Peyer's patch (tissue), 4 donors: ENCODE results near the gene BMP6. TPM values are rescaled to one million over a fixed set of nuclear protein-coding genes. Genes with fewer than 3 reads are reported as not detected.

Experiments used
- DNase-seq, 3 donors: peaks; one replicate each; pipeline ENCODE4 v3.0.0-alpha.2; 2017 to 2019
- H3K27ac ChIP-seq, 4 donors: fragments of 200-600 bp; sonication (generic); one replicate each; pipeline ENCODE4 v1.5.1; 2016 to 2019
- H3K27me3 ChIP-seq, 2 donors: fragments of 200-600 bp; sonication (generic); one replicate each; pipeline ENCODE4 v1.5.1; 2019
- H3K36me3 ChIP-seq, 3 donors: fragments of 200-600 bp; sonication (generic); one replicate each; pipeline ENCODE4 v1.5.1; 2016 to 2019
- H3K4me1 ChIP-seq, 4 donors: fragments of 200-600 bp; sonication (generic); one replicate each; pipeline ENCODE4 v1.5.1; 2016 to 2019
- H3K4me3 ChIP-seq, 4 donors: fragments of 200-600 bp; sonication (generic); 1 replicate in 3 of 4; 2 replicates in 1 of 4; pipeline ENCODE4 v1.5.1; 2016 to 2019; ENCODE audit warnings: mild to moderate bottlenecking in 1 of 4
- H3K9me3 ChIP-seq, 4 donors: fragments of 200-600 bp; sonication (generic); one replicate each; pipeline ENCODE4 v1.5.1; 2016 to 2019; ENCODE audit warnings: mild to moderate bottlenecking in 1 of 4
- POLR2A ChIP-seq, 2 donors: fragments of 450-650 bp; IDR thresholded peaks; one replicate each; pipeline ENCODE4 v1.5.1; 2017; ENCODE audit warnings: antibody characterized with exemption in 2 of 2, mild to moderate bottlenecking in 2 of 2, moderate library complexity in 2 of 2
- total RNA-seq, 4 donors: library from RNA; depleted of rRNA; stranded (reverse); fragments of >200 nt; gene quantifications; one replicate each; pipeline ENCODE4 v1.1.0, GENCODE V29; 2016
- TF ChIP-seq, protein P1 (sequence below), 6 experiments: fragments of 450-650 bp in 4 of 6; fragments of 200-600 bp in 2 of 6; sonication (generic) in 1 of 6; IDR thresholded peaks; one replicate each; pipeline ENCODE4 v1.5.1; 2017 to 2019; ENCODE audit warnings: antibody characterized with exemption in 6 of 6, mild to moderate bottlenecking in 3 of 6, moderate library complexity in 1 of 6

BMP6 gene
- total RNA-seq, 4 donors from 2014 or later = 0.88 to 3.6 (median 2.2) TPM

DNA sequence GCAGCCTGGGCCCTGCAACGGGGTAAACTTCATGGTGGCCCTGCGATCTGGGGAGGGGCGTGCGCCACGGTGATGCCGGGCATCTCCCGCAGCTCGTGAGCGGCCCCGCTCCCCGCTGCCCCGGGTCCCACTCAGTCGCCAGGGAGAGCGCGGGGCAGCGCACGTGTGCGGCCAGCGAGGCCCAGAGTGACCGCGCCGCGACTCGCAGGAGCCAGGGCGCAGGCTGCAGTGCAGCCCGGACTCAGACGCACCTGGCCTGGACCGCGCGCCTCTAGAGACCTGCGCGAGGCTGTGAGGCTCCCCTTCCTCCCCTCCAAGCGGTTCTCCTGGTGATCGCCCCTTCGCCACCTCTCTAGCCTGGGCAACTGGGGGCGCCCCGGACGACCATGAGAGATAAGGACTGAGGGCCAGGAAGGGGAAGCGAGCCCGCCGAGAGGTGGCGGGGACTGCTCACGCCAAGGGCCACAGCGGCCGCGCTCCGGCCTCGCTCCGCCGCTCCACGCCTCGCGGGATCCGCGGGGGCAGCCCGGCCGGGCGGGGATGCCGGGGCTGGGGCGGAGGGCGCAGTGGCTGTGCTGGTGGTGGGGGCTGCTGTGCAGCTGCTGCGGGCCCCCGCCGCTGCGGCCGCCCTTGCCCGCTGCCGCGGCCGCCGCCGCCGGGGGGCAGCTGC lies 652 bp downstream of the BMP6 start:
- Histone ChIP-seq H3K4me1 (peaks cover 0 to 29% (median 20%) of the 10 kb centered on the region in 4 donors), H3K4me3 (peak overlapping the region; percentile 33 to 70 (median 56)), H3K27me3 (peaks cover 0 to 21% of the 10 kb centered on the region in 2 donors), H3K9me3 (no peaks in the 10 kb centered on the region), H3K27ac (no peak overlapping the region), H3K36me3 (no peaks in the 10 kb centered on the region)
- DNase-seq = no peak
- no peak for TF ChIP-seq POLR2A (IDR thresholded peaks at IDR 0.05)
- TF ChIP-seq, protein P1, sequence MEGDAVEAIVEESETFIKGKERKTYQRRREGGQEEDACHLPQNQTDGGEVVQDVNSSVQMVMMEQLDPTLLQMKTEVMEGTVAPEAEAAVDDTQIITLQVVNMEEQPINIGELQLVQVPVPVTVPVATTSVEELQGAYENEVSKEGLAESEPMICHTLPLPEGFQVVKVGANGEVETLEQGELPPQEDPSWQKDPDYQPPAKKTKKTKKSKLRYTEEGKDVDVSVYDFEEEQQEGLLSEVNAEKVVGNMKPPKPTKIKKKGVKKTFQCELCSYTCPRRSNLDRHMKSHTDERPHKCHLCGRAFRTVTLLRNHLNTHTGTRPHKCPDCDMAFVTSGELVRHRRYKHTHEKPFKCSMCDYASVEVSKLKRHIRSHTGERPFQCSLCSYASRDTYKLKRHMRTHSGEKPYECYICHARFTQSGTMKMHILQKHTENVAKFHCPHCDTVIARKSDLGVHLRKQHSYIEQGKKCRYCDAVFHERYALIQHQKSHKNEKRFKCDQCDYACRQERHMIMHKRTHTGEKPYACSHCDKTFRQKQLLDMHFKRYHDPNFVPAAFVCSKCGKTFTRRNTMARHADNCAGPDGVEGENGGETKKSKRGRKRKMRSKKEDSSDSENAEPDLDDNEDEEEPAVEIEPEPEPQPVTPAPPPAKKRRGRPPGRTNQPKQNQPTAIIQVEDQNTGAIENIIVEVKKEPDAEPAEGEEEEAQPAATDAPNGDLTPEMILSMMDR (IDR thresholded peaks at IDR 0.05) = no peak

DNA sequence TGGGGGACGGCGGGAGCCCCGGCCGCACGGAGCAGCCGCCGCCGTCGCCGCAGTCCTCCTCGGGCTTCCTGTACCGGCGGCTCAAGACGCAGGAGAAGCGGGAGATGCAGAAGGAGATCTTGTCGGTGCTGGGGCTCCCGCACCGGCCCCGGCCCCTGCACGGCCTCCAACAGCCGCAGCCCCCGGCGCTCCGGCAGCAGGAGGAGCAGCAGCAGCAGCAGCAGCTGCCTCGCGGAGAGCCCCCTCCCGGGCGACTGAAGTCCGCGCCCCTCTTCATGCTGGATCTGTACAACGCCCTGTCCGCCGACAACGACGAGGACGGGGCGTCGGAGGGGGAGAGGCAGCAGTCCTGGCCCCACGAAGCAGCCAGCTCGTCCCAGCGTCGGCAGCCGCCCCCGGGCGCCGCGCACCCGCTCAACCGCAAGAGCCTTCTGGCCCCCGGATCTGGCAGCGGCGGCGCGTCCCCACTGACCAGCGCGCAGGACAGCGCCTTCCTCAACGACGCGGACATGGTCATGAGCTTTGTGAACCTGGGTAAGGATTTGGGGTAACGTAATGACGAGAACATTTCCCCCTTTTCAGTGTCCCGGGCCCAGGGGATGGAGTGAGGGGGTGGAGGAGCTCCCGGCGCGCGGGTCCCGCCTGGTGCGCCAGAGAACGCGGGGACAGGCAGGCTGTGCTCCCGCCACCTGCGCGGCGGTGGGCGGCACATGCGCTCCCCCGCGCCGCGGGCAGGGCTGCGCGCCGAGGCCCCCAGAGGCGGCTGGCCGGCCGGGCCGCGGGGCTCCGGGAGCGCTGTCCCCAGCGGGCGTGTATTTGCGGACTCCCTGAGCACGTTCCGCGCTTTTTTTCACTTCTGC lies 1.4 kb downstream of the BMP6 start:
- no peaks in the 10 kb centered on the region for H3K36me3 ChIP-seq
- DNase-seq = no peak
- H3K27ac ChIP-seq = no peak overlapping the region
- peak overlapping the region; percentile 33 to 70 (median 56) for H3K4me3 ChIP-seq
- H3K9me3 ChIP-seq = no peaks in the 10 kb centered on the region
- H3K4me1 ChIP-seq = peaks cover 0 to 29% (median 20%) of the 10 kb centered on the region in 4 donors
- no peak for TF ChIP-seq POLR2A (IDR thresholded peaks at IDR 0.05)
- H3K27me3 ChIP-seq = peaks cover 0 to 21% of the 10 kb centered on the region in 2 donors

DNA sequence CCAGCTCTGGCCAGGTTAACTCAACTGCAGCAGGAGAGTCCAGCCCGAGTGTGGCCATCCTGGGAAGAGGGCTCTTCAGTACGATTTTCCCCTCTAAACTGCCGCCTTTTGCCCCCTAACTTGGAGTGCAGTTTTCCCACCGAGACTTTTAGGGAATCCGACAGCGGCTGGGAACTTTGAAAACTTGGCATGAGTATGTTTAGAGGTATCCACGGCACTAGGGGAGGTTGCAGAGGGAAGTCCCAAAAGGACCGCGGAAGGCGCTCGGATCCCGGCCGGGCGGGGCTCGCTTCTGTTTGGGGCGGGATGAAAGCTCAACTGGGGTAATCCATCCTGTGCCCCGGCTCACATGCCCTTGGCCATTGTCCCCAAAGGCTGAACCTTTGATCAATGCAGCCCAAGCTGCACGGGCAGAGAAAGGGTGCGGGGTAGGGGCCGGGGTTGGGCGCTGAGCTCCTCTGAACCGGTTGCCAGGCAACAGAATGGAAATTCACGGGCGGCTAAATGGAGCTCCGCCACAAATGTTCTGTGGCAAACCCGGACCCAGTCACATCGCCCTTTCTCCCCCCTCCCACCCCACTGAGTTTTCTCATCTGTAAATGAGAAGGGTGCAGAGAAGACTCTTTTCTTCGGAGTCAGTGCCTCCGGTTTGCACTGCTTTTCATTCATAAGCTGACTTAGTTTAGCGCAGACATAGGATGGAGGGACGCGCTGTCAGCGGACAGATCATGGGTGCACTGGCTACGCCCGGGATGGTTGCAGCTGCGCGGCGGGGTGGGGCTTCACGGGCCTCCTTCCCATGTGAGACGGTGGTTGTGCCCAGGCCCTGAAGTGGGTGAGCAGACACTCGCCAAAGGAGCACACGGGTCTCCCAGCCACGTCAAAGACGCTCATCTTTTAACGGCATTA lies 2.3 kb downstream of the BMP6 start:
- peak overlapping the region in 1 of 4 donors; percentile 13 for H3K27ac ChIP-seq
- peaks cover 0 to 29% (median 20%) of the 10 kb centered on the region in 4 donors for H3K4me1 ChIP-seq
- peaks cover 0 to 21% of the 10 kb centered on the region in 2 donors for H3K27me3 ChIP-seq
- DNase-seq = no peak
- TF ChIP-seq, protein P1 (IDR thresholded peaks at IDR 0.05) = no peak
- no peak for TF ChIP-seq POLR2A (IDR thresholded peaks at IDR 0.05)
- H3K4me3 ChIP-seq = peak overlapping the region; percentile 11 to 70 (median 56)
- no peaks in the 10 kb centered on the region for H3K36me3 ChIP-seq
- no peaks in the 10 kb centered on the region for H3K9me3 ChIP-seq

DNA sequence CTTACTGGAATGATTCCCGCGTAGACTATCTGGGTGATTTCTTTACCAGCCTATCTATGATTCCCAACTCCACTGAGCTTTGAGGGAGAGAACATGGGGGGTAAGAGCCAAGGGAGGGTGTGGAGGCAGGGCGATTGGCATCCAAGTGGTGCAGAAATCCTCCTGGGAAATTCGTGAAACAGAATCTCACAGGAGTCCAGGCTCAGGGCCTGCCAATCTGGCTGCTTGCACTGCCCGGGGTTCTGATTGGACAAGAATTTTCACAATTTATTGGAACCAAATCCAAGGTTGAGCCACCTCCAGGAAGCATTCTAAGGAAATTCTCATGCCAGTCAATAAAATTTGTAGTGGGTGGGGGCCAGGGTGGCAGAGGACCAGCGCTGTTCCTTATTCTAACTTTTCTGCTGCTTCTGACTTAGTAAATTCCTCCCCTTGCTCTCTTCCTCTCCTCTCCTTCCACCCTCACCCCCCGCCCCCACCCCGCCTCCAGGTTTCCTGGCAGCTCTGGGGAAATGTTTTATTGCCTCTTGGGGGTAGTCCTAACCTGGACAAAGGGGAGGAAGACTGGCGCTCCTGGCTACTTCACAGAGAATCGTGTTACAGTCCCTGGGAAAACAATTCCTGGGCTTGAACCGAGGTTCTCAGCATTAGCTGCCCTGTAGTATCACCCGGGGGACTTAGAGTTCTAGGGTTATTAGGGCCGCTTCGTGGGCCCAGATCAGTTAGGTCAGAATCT lies 3.1 kb downstream of the BMP6 start:
- TF ChIP-seq POLR2A (IDR thresholded peaks at IDR 0.05) = no peak
- no peak for DNase-seq
- H3K4me1 ChIP-seq = peaks cover 0 to 29% (median 20%) of the 10 kb centered on the region in 4 donors
- peak overlapping the region in 1 of 4 donors; percentile 13 for H3K27ac ChIP-seq
- H3K27me3 ChIP-seq = peaks cover 0 to 21% of the 10 kb centered on the region in 2 donors
- H3K9me3 ChIP-seq = no peaks in the 10 kb centered on the region
- peak overlapping the region in 2 of 4 donors; percentile 61 to 70 for H3K4me3 ChIP-seq
- H3K36me3 ChIP-seq = no peaks in the 10 kb centered on the region

DNA sequence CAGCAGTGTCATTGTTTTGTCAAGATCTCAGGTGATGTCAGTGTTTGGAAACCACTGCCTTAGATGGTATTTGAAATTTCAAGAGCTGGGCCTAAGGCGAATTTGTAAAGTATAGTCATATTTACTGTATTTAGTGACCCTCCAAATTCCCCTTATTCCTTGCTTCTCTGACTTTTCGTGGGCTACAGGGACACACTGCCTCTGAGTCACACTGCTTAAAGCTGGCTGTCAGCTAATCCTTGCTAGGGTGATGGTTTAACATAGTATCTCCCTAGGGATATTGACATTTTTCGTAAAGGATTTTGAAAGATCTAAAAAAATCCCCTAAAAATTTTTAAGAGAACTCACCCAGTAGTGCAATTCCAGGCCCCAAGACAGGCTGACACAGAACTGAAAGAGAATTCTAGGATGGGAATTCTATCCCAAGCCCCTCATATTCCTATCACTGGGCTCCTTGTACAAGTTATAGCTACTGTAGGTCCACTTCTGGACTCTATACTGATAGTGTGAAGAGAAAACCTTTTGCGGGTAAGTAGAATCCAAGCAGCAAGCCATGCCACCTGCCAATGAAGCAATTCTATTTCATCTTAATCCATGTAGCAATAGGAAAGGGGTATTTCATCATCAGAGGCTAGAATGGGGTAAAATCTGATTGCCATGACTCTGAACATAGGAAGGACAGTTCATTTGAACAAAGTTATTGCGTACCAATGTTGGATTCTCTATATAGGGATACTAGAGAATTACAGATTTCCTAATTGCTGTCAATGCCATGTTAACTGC lies 4.3 kb downstream of the BMP6 start:
- Histone ChIP-seq H3K27me3 (peaks cover 0 to 21% of the 10 kb centered on the region in 2 donors), H3K4me3 (no peak overlapping the region), H3K9me3 (no peaks in the 10 kb centered on the region), H3K27ac (no peak overlapping the region), H3K36me3 (no peaks in the 10 kb centered on the region), H3K4me1 (peaks cover 0 to 29% (median 20%) of the 10 kb centered on the region in 4 donors)
- DNase-seq = no peak
- TF ChIP-seq, protein P1 (IDR thresholded peaks at IDR 0.05) = no peak
- TF ChIP-seq POLR2A (IDR thresholded peaks at IDR 0.05) = no peak
